ENCODE measurements around the gene LSAMP.

The LSAMP gene

DNA sequence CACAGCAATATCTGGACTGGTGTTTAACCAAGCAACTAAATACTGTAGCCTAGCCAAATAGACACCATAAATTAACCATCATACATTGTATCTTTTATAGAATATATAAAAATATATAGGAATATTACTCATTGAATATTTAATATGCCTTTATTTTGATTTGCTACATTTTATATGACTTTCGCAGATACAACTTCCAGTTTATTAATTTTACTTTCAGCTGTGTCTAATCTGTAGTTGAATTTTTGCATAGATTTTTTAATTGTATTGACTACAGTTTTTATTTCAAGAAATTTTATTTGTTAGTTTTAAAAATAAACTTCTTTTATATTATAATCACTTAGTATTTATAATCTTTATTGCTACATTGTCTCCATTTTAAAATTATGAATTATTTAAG lies 299.7 kb downstream of the LSAMP start:
- Histone ChIP-seq H3K4me3 (ENCODE audit: low read depth, low read length) (no peak overlapping the region), H3K36me3 (ENCODE audit: control insufficient read depth in 2 of 2, insufficient read depth in 1 of 2, low read length in 2 of 2) (no peaks in the 10 kb centered on the region), H3K4me1 (ENCODE audit: control insufficient read depth, insufficient read depth, low read length) (no peaks in the 10 kb centered on the region), H3K9me3 (ENCODE audit: control insufficient read depth, insufficient read depth, low read depth, low read length) (no peaks in the 10 kb centered on the region), H3K27ac (ENCODE audit: extremely low read depth, low read depth, low read length) (no peak overlapping the region)
- ChIA-PET CTCF (no interaction called here), POLR2A (no interaction called here)
- TF ChIP-seq HOXA7 (CRISPR knock-in tag; IDR thresholded peaks at IDR 0.05; ENCODE audit: borderline replicate concordance) (no peak), PRDM10 (tag by site-specific recombination; IDR thresholded peaks at IDR 0.05) (no peak), BCL11A (tag by site-specific recombination; IDR thresholded peaks at IDR 0.05; ENCODE audit: low read depth) (no peak), ZNF302 (tag by site-specific recombination; IDR thresholded peaks at IDR 0.05; ENCODE audit: low read depth) (no peak), ZNF184 (tag by site-specific recombination; IDR thresholded peaks at IDR 0.05) (no peak), ZBTB26 (tag by site-specific recombination; optimal IDR thresholded peaks at IDR 0.05) (no peak)
- TF ChIP-seq, protein P1, sequence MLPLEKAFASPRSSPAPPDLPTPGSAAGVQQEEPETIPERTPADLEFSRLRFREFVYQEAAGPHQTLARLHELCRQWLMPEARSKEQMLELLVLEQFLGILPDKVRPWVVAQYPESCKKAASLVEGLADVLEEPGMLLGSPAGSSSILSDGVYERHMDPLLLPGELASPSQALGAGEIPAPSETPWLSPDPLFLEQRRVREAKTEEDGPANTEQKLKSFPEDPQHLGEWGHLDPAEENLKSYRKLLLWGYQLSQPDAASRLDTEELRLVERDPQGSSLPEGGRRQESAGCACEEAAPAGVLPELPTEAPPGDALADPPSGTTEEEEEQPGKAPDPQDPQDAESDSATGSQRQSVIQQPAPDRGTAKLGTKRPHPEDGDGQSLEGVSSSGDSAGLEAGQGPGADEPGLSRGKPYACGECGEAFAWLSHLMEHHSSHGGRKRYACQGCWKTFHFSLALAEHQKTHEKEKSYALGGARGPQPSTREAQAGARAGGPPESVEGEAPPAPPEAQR (tag by site-specific recombination; IDR thresholded peaks at IDR 0.05) = no peak
- TF ChIP-seq, protein P2, sequence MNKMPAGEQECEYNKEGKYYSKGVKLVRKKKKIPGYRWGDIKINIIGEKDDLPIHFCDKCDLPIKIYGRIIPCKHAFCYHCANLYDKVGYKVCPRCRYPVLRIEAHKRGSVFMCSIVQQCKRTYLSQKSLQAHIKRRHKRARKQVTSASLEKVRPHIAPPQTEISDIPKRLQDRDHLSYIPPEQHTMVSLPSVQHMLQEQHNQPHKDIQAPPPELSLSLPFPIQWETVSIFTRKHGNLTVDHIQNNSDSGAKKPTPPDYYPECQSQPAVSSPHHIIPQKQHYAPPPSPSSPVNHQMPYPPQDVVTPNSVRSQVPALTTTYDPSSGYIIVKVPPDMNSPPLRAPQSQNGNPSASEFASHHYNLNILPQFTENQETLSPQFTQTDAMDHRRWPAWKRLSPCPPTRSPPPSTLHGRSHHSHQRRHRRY (tag by site-specific recombination; IDR thresholded peaks at IDR 0.05) = no peak

DNA sequence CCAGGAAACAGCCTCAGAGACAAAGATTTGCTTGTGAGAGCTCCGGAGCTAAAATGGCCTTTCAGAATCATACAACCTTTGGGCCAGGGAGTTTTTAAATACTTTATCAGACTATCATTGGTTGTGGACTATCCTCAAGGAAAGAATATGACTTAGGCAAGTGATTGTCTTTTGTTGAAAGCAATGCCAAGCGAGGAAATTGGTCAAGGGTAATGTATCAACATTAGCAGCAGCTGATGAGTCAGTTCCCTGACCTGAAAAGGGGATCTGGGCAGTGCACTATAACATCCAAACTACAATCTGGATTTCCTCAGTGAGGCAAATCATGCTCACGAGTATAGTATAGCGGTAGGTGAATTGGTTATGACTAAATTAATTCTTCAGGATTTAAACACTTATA lies 303.6 kb downstream of the LSAMP start:
- no peak overlapping the region for H3K27ac ChIP-seq (ENCODE audit: extremely low read depth, low read depth, low read length)
- H3K4me3 ChIP-seq (ENCODE audit: low read depth, low read length) = no peak overlapping the region
- ChIA-PET POLR2A (no interaction called here), CTCF (interaction anchor here (1.0 kb wide), 1 partner anchor 619 kb away, joined by 3 read pairs; no protein-coding TSS in a partner anchor)
- no peaks in the 10 kb centered on the region for H3K4me1 ChIP-seq (ENCODE audit: control insufficient read depth, insufficient read depth, low read length)
- H3K9me3 ChIP-seq (ENCODE audit: control insufficient read depth, insufficient read depth, low read depth, low read length) = no peaks in the 10 kb centered on the region
- no peaks in the 10 kb centered on the region for H3K36me3 ChIP-seq (ENCODE audit: control insufficient read depth in 2 of 2, insufficient read depth in 1 of 2, low read length in 2 of 2)
- TF ChIP-seq ZNF133 (tag by site-specific recombination; IDR thresholded peaks at IDR 0.05) (no peak), PATZ1 (tag by site-specific recombination; IDR thresholded peaks at IDR 0.05) (no peak), INSM2 (tag by site-specific recombination; IDR thresholded peaks at IDR 0.05) (no peak), ZNF792 (tag by site-specific recombination; IDR thresholded peaks at IDR 0.05) (no peak), ZNF560 (tag by site-specific recombination; IDR thresholded peaks at IDR 0.05; ENCODE audit: borderline replicate concordance) (no peak), ZNF354C (tag by site-specific recombination; IDR thresholded peaks at IDR 0.05; ENCODE audit: borderline replicate concordance, low read depth) (no peak), ZNF16 (tag by site-specific recombination; IDR thresholded peaks at IDR 0.05; ENCODE audit: low read depth) (no peak), ZBTB26 (tag by site-specific recombination; optimal IDR thresholded peaks at IDR 0.05) (no peak), ZNF768 (tag by site-specific recombination; IDR thresholded peaks at IDR 0.05) (no peak), ZNF221 (tag by site-specific recombination; IDR thresholded peaks at IDR 0.05; ENCODE audit: borderline replicate concordance) (no peak), KLF7 (tag by site-specific recombination; IDR thresholded peaks at IDR 0.05; ENCODE audit: borderline replicate concordance) (no peak)
